NCI-H446 (cell line): Measurements from ENCODE around the gene NDUFB10.

ENCODE experiments used
- DNase-seq, 2 experiments: peaks; one replicate each; lab custom pipeline; 2025; lab: John Stamatoyannopoulos, UW

The NDUFB10 gene

DNA sequence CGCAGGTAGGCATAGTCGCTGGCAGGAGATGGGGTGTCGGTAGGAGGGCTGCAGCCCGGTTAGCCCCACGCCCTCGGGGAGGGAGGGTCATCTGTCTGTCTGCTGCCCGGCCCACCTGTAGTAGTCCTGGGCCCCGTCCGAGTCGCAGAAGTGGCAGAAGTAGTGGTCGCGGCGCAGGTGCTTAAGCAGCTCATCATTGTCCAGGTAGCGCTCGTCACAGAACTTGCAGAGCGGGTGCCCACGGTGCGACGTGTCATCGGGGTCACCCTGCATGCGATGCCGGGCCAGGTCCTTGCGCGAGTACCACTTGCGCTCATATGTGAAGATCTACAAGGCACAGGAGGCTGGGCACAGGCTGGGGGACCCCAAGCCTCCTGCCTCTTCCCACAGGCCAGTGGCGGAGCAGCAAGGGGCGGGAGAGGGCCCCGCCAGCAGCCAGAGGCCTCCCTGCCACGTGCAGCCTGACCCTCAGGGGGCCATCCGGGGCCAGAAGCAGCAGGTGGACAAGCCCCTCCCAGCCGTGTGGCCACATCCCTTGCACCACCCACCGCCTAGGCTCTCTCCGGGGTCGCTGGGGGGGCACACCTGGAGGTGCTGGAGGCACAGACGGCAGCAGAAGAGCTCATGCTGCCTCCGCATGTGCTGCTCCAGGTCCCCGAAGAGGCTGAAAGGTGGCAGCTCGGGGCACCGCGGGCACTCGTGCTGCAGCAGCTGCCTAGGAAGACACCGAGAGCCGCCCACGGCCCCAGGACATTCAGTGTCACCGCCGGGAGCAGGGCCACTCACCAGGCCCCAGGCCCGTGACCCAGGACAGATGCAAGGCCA, 43.3 kb downstream of the NDUFB10 start:
- no peak for DNase-seq

DNA sequence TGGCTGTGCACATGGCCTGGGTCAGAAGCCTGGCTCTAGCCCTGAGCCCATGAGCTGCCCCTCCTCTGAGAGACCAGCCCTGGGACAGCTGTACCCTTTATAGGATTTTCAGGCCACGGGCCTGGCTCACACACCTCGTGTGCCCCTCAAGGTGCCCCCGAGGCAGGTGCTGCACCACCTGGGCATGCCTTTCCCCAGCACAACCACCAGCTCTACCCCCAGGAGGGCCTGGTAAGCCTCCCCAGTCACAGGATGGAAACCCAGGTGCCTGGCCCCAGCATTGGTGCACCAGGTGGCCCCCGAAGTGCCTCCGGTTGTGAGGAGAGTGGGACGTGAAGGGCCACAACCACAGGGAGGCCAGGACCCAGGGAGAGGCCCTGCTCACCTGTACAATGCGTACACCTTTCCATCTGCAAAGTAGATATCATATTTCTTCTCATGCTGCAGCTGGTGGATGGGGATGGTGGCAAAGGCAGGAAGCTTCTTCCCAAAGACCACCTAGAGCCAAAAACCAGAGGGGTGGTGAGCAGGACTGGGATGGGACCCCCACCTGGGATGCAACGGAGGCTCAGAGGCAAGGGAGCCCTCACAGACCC, 44.0 kb downstream of the NDUFB10 start:
- DNase-seq, result no peak

- peak; percentile 88 to 95 for DNase-seq
Observed at GRCh38 chr16:2003827-2004641, 44.7 kb downstream of the NDUFB10 start.

GRCh38 chr16:2004795-2005517, 45.6 kb downstream of the NDUFB10 start:
- DNase-seq, result no peak

GRCh38 chr16:2005646-2006045, 46.3 kb downstream of the NDUFB10 start:
- peak in 1 of 2 experiments; percentile 57 for DNase-seq

DNA sequence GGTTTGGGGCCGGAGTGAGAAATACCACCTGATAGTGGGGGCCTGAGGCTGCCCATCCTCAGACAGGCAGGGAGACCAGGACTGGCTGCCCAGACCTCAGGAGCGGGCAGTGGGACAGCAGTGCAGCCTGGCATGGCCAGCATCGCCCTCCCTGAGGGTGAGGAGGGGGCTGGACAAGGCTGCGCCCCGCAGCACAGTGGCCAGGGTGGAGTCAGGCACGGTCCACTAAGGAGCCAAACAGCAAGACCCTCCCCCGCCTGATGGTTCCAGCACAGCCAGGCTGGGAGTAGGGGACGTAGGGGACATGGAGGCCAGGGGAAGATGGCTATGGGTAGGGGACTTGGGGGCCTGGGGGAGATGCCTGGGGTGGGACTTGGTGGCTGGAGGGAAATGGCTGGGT, 47.0 kb downstream of the NDUFB10 start:
- DNase-seq, result no peak

DNA sequence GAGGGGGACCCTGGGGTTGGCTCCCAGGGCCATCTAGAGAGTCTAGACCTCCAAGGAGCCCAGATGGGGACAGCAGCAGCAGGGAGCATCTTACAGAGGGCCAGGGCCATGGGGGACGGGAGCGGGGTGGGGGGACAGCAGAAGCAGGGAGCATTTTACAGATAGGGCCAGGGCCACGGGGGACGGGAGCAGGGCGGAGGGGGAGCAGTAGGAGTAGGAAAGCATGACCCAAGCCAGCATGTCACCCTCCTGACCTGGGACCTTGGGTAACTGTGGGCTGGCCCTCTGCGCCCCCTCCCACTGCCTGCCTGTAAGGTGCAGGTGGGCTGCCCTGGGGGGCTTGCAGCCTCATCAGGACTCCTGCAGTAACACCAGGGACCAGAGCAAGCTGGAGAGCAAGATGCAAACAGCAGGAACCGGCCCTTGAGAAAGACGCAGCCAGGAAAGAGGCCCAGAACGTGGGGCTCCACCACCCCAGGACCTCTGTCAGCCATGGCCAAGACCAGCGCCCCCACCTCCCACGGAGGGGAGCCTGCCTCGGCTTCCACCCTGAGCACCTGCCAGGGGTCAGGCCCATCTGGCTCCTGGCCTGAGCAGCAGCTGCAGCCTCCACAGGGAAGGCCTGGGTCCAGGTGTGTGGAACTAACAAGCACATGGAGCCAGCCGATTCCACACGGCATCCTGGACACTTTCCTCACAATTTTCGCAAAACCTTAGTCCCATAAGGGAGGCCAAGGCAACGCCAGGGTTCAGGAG, 47.9 kb downstream of the NDUFB10 start:
- no peak for DNase-seq

DNA sequence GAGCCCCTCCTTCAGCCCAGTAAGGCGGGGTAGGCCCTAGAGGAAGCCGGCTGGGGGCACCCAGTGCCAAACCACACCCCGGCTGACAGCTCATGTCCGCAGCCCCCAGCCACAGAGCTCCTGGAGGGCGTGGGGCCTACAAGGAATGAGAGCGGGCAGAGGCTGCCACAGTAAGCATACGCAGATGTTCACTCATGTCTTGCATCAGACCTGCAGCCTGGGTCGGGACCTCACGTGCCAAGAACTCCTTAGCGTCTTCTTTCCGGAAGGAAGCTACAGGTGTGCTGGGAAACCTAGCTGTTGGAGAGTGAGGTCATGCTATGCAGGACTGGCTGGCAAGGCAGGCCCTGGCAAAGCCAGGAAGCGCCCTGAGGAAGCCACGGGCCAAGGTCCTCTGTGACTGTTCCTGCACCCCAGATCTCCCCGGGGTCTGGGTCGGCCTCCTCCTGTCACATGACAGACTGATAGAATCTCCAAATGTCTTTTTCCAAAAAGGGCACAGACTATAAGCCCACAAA, 48.7 kb downstream of the NDUFB10 start:
- no peak for DNase-seq

- DNase-seq, result no peak
Observed at GRCh38 chr16:2008631-2009163, 49.4 kb downstream of the NDUFB10 start.

DNA sequence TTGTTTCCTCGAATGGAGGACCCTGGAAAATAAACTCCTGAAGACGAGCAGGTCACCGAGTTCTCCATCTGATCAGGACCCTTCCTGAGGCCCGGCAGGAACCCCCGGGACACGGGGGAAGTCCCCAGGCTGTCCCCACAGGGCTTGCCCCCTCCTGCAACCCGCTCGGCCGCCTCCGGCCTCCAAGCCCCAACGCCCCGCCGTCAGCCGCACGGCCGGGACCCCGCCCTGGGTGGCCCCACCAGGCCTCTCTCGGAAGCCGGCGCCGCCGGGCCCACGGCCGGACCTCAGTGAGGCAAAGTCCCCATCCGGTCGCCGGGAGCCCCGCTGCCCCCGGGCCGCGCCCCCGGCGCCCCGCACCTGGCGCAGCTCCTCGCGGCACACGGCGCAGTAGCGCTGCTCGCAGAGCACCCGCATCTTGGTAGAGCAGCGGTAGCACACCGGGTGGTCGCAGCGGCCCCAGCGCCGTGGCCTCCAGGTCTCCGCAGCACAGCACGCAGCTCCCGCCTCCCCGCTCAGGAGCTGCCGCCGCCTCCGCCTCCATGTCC, 49.9 kb downstream of the NDUFB10 start:
- no peak for DNase-seq

GRCh38 chr16:2009791-2010510, 50.6 kb downstream of the NDUFB10 start, which contains the start of gene ZNF598:
Gene ZNF598 (minus strand): TSS chr16:2009821.
- DNase-seq, result peak; percentile 60 to 89
